Left lung (tissue), 10 donors: ENCODE data around the gene PEX26. TPM values are rescaled to one million over a fixed set of nuclear protein-coding genes. Genes with fewer than 3 reads are reported as not detected.
"Not testable (repeated sequence)": the region's sequence is repeated elsewhere in the genome, so short reads cannot be mapped to it uniquely, and the experiment has no call there.

Source experiments
- ATAC-seq: fragments of 200-7000 bp; cut with Tn5 transposase; one replicate; pipeline ENCODE4 v1.9.1; 2020; ENCODE audit warnings: moderate library complexity
- DNase-seq, 4 donors: peaks; one replicate each; pipeline ENCODE4 v3.0.0-alpha.2; 2013 to 2020
- H3K27ac ChIP-seq, 2 donors: fragments of 200-600 bp; sonication (generic) in 1 of 2; one replicate each; pipeline versions ENCODE4 v1.5.0 to v1.8.0; 2020 to 2021
- H3K27me3 ChIP-seq, 2 donors: fragments of 200-600 bp; sonication (generic) in 1 of 2; one replicate each; pipeline versions ENCODE4 v1.5.0 to v1.8.0; 2020 to 2021
- H3K36me3 ChIP-seq, 2 donors: fragments of 200-600 bp; sonication (generic) in 1 of 2; one replicate each; pipeline versions ENCODE4 v1.5.0 to v1.8.0; 2020 to 2021
- H3K4me1 ChIP-seq, 2 donors: fragments of 200-600 bp; one replicate each; pipeline ENCODE4 v1.8.0; 2021
- H3K4me3 ChIP-seq, 2 donors: fragments of 200-600 bp; sonication (generic) in 1 of 2; one replicate each; pipeline versions ENCODE4 v1.5.0 to v1.8.0; 2020 to 2021; ENCODE audit warnings: mild to moderate bottlenecking in 1 of 2
- H3K9me3 ChIP-seq, 2 donors: fragments of 200-600 bp; sonication (generic) in 1 of 2; one replicate each; pipeline versions ENCODE4 v1.5.0 to v1.8.0; 2020 to 2021
- intact Hi-C, 2 donors: fragments of 100-400 bp; cut with DNase I; formaldehyde crosslinking; loops; one replicate each; pipeline versions ENCODE4 v1.11.2 to v1.14.2; 2022
- polyA plus RNA-seq, 6 donors: library from polyadenylated mRNA; unstranded; fragments of 120-200 nt; gene quantifications; one replicate each; pipeline ENCODE4 v1.2.1, GENCODE V29; 2013; ENCODE audit not compliant: insufficient read length in 6 of 6
- total RNA-seq, 2 donors: library from RNA; stranded (reverse); fragmentation: NEBNext Ultra II Directional; extraction: Animal tissue kit (Norgen Biotek cat#: 25700); gene quantifications; one replicate each; pipeline ENCODE4 v1.2.1, GENCODE V29; 2021
- TF ChIP-seq, protein P1 (sequence below), 2 donors: fragments of 200-600 bp; sonication (generic) in 1 of 2; IDR thresholded peaks; one replicate each; pipeline versions ENCODE4 v1.5.0 to v1.8.0; 2021; ENCODE audit warnings: antibody characterized with exemption in 2 of 2
- donor health status: DM: no; HTN: yes; CAD: no.
- donor health status: DM: no; HTN: no; CAD: no.

PEX26 gene
- total and polyA plus RNA-seq, 8 donors: 21.8 to 39.4 (median 26.8) TPM

DNA sequence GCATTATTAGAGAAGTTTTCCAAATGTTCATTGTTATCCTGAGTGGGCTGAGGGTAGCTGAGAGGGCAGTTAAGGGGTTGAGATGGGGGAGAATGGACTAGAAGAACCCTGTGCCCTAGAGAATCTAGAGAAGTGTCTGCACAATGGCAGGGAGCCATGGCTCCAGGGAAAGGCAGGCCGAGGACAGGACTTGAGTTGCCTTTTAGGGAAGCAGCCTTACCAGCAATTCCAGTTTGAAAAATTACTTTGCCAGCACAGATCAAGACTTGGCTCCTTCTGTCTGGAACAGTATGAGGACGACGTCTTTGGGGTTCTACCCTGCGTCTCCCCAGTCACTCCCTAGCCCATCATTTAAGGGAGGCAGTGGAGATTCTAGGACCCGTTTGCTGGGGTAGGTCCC, 27.7 kb upstream of the PEX26 start:
- no peak for DNase-seq
- no peak overlapping the region for H3K27ac ChIP-seq
- H3K4me3 ChIP-seq: no peak overlapping the region
- intact Hi-C loops: no loop called here
- H3K4me1 ChIP-seq: no peaks in the 10 kb centered on the region
- H3K36me3 ChIP-seq: no peaks in the 10 kb centered on the region
- H3K9me3 ChIP-seq: no peaks in the 10 kb centered on the region
- H3K27me3 ChIP-seq: peaks cover 6 to 13% of the 10 kb centered on the region in 2 donors
- TF ChIP-seq, protein P1, sequence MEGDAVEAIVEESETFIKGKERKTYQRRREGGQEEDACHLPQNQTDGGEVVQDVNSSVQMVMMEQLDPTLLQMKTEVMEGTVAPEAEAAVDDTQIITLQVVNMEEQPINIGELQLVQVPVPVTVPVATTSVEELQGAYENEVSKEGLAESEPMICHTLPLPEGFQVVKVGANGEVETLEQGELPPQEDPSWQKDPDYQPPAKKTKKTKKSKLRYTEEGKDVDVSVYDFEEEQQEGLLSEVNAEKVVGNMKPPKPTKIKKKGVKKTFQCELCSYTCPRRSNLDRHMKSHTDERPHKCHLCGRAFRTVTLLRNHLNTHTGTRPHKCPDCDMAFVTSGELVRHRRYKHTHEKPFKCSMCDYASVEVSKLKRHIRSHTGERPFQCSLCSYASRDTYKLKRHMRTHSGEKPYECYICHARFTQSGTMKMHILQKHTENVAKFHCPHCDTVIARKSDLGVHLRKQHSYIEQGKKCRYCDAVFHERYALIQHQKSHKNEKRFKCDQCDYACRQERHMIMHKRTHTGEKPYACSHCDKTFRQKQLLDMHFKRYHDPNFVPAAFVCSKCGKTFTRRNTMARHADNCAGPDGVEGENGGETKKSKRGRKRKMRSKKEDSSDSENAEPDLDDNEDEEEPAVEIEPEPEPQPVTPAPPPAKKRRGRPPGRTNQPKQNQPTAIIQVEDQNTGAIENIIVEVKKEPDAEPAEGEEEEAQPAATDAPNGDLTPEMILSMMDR (IDR thresholded peaks at IDR 0.05): no peak
- no peak for ATAC-seq

DNA sequence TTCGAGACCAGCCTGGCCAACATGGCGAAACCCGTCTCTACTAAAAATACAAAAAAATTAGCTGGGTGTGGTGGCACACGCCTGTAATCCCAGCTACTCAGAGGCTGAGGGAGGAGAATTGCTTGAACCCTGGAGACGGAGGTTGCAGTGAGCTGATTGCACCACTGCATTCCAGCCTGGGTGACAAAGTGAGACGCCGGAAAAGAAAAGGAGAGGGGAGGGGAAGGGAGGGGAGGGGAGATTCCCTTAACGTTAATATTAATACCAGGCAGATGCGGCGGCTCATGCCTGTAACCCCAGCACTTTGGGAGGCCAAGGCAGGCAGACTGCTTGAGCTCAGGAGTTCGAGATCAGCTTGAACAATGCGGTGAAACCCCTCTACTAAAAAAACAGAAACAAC, 26.7 kb upstream of the PEX26 start:
- H3K4me1 ChIP-seq, ATAC-seq, H3K9me3 ChIP-seq, H3K4me3 ChIP-seq, H3K36me3 ChIP-seq, H3K27ac ChIP-seq, DNase-seq, intact Hi-C loops: not testable (repeated sequence)
- peaks cover 6 to 13% of the 10 kb centered on the region in 2 donors for H3K27me3 ChIP-seq

DNA sequence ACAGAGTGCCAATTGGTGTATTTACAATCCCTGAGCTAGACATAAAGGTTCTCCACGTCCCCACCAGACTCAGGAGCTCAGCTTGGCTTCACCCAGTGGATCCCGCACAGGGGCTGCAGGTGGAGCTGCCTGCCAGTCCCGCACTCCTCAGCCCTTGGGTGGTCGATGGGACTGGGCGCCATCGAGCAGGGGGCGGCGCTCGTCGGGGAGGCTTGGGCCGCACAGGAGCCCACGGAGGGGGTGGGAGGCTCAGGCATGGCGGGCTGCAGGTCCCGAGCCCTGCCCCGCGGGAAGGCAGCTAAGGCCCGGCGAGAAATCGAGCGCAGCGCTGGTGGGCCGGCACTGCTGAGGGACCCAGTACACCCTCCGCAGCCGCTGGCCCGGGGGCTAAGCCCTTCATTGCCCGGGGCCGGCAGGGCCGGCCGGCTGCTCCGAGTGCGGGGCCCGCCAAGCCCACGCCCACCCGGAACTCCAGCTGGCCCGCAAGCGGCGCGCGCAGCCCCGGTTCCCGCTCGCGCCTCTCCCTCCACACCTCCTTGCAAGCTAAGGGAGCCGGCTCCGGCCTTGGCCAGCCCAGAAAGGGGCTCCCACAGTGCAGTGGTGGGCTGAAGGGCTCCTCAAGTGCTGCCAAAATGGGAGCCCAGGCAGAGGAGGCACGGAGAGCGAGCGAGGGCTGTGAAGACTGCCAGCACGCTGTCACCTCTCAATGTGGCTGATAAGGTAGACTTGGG, 24.4 kb upstream of the PEX26 start:
- H3K9me3 ChIP-seq, H3K4me1 ChIP-seq, ATAC-seq, intact Hi-C loops, H3K4me3 ChIP-seq, H3K36me3 ChIP-seq, H3K27me3 ChIP-seq, DNase-seq, H3K27ac ChIP-seq: not testable (repeated sequence)

DNA sequence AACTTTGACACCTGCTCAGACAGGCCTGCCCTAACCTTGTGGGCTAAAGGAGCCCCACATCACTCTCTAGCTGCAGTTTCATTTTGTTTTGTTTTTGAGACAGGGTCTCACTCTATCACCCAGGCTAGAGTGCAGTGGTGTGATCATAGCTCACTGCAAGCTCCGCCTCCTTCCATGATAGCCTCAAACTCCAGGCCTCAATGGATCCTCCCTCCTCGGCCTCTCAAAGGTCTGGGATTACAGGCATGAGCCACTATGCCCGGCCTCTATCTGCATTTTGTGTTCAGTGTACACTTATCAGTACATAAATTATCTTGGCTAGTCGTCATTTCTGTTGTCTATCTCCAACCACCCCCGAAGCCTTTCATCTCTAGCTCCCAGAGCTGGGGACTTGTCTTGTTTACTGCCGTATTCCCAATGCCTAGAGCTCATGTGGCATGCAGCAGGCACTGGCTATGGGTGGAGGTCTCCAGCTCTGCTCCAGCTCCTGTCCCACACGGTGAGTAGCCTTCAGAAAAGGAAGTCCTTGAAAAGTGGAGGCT, 22.1 kb upstream of the PEX26 start:
- peak overlapping the region in 1 of 2 donors; percentile 60 for H3K27ac ChIP-seq
- H3K9me3 ChIP-seq: no peaks in the 10 kb centered on the region
- peaks cover 0 to 2% of the 10 kb centered on the region in 2 donors for H3K4me1 ChIP-seq
- DNase-seq: no peak
- ATAC-seq: no peak
- TF ChIP-seq, protein P1 (IDR thresholded peaks at IDR 0.05): no peak
- no peak overlapping the region for H3K4me3 ChIP-seq
- intact Hi-C loops: no loop called here
- H3K36me3 ChIP-seq: no peaks in the 10 kb centered on the region
- H3K27me3 ChIP-seq: no peaks in the 10 kb centered on the region

DNA sequence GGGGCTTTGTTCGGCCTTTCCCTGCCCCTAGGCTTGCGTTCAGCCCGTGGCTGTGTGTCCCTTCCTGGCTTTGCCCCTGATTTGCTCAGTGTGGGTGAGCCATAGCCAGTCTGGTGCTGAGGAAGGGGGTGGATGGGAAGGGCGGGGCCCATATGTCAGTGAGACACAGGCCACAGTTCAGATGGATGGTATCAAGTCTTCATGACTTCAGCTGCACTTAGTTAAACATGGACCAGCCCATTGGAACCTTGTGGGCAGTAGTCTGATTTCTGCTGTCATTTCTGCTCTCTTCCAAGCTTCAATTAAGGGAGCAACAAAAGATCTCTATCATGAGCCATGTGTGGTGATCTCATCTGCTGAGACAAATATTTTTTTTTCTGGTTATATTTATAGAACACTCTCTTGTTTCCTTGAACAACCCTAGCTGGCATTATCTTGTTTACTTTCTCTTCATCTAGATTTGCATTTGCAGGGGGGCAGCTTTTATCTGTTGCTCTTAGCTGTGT, 21.6 kb upstream of the PEX26 start:
- H3K4me3 ChIP-seq: no peak overlapping the region
- TF ChIP-seq, protein P1 (IDR thresholded peaks at IDR 0.05): no peak
- no peaks in the 10 kb centered on the region for H3K9me3 ChIP-seq
- DNase-seq (no peak), ATAC-seq (peak; percentile 55)
- H3K4me1 ChIP-seq: peaks cover 0 to 2% of the 10 kb centered on the region in 2 donors
- no peaks in the 10 kb centered on the region for H3K36me3 ChIP-seq
- no peaks in the 10 kb centered on the region for H3K27me3 ChIP-seq
- intact Hi-C loops: no loop called here
- H3K27ac ChIP-seq: peak overlapping the region; percentile 2 to 60

DNA sequence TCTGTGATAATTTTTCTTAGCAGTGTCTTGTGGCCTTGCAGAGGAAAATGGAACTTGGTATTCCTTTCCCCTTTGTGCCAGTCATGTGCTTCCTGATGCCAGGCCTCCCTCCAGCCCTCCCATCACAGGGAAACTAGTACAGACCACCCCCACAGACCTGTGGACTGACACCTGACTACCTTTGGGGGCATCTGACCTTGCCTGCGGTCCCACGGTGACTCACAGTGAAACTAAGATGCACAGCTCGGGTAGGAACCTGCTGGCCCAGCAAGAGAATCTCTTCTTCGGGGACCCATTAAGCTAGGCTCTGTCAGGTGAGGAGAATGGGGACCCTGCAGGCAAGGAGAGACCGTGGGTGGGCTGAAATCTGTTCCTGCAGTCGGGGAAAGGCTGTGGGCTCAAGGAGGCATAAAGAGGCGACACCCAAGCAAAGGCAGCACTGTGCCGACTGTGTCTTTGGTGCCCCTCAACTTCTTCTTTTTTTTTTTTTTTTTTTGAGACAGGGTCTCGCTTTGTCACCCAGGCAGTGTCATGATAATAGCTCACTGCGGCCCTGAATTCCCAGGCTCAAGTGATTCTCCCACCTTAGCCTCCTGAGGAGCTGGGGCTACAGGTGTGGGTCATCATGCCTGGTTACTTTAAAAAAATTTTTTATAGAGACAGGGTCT, 20.8 kb upstream of the PEX26 start:
- H3K27me3 ChIP-seq: no peaks in the 10 kb centered on the region
- H3K36me3 ChIP-seq: no peaks in the 10 kb centered on the region
- no peak overlapping the region for H3K4me3 ChIP-seq
- ATAC-seq: no peak
- H3K27ac ChIP-seq: peak overlapping the region; percentile 2 to 60
- intact Hi-C loops: no loop called here
- no peaks in the 10 kb centered on the region for H3K9me3 ChIP-seq
- TF ChIP-seq, protein P1 (IDR thresholded peaks at IDR 0.05): no peak
- DNase-seq: no peak
- peaks cover 0 to 2% of the 10 kb centered on the region in 2 donors for H3K4me1 ChIP-seq
